Activated T-helper 1 cell treated with anti-CD3 and anti-CD28 coated beads, Interleukin-2, amount 50 U/mL, for 16 hours (primary cell): ENCODE measurements around the gene TCERG1L.
"Not testable (repeated sequence)": the region's sequence is repeated elsewhere in the genome, so short reads cannot be mapped to it uniquely, and the experiment has no call there.

Experiments used
- DNase-seq, 2 donors: peaks; one replicate each; pipeline ENCODE4 v3.0.0-alpha.2; 2020; ENCODE audit warnings: low read depth in 1 of 2, low spot score in 1 of 2

The TCERG1L gene

GRCh38 chr10:131149586-131149985 is 161.9 kb downstream of the TCERG1L start:
- DNase-seq = no peak

GRCh38 chr10:131149111-131149510 is 162.4 kb downstream of the TCERG1L start:
- DNase-seq = no peak

- DNase-seq = no peak
These were observed 163.3 kb downstream of the TCERG1L start for GRCh38 chr10:131148270-131148669.

GRCh38 chr10:131147301-131147975 is 164.1 kb downstream of the TCERG1L start:
- DNase-seq = no peak

GRCh38 chr10:131146790-131147189 is 164.7 kb downstream of the TCERG1L start:
- no peak for DNase-seq

GRCh38 chr10:131145756-131146155 is 165.8 kb downstream of the TCERG1L start:
- DNase-seq = no peak

- DNase-seq = no peak
These were observed 166.7 kb downstream of the TCERG1L start for GRCh38 chr10:131144711-131145375.

GRCh38 chr10:131144196-131144595 is 167.3 kb downstream of the TCERG1L start:
- no peak for DNase-seq

GRCh38 chr10:131143425-131144165 is 167.9 kb downstream of the TCERG1L start:
- DNase-seq = no peak

GRCh38 chr10:131142517-131143380 is 168.8 kb downstream of the TCERG1L start:
- no peak for DNase-seq

GRCh38 chr10:131141645-131142516 is 169.6 kb downstream of the TCERG1L start:
- DNase-seq = no peak

GRCh38 chr10:131141207-131141606 is 170.3 kb downstream of the TCERG1L start:
- DNase-seq = no peak

- no peak for DNase-seq
These were observed 170.9 kb downstream of the TCERG1L start for GRCh38 chr10:131140606-131141005.

- DNase-seq = no peak
These were observed 174.3 kb downstream of the TCERG1L start for GRCh38 chr10:131137223-131137622.

- not testable (repeated sequence) for DNase-seq
These were observed 175.2 kb downstream of the TCERG1L start for GRCh38 chr10:131136336-131136735.

GRCh38 chr10:131135716-131136115 is 175.8 kb downstream of the TCERG1L start:
- no peak for DNase-seq

- DNase-seq = no peak
These were observed 176.9 kb downstream of the TCERG1L start for GRCh38 chr10:131134651-131135050.

- DNase-seq = no peak
These were observed 177.4 kb downstream of the TCERG1L start for GRCh38 chr10:131134001-131134576.

- DNase-seq = no peak
These were observed 178.8 kb downstream of the TCERG1L start for GRCh38 chr10:131132681-131133080.
